ENCODE data around the gene PRKD1.

The PRKD1 gene

GRCh38 chr14:29616922-29617321 lies 310.7 kb downstream of the PRKD1 start:
- ATAC-seq (replicated peaks) (no peak), DNase-seq (no peak)
- Mint-ChIP-seq H3K4me1 (no peaks in the 10 kb centered on the region), H3K9me3 (peaks cover 6% of the 10 kb centered on the region in 2 donors), H3K27ac (no peak overlapping the region), H3K36me3 (no peaks in the 10 kb centered on the region), H3K27me3 (no peaks in the 10 kb centered on the region), H3K4me3 (no peak overlapping the region)

GRCh38 chr14:29608861-29609260 lies 318.8 kb downstream of the PRKD1 start:
- DNase-seq (no peak), ATAC-seq (replicated peaks) (no peak)
- H3K9me3 Mint-ChIP-seq = peaks cover 0 to 2% of the 10 kb centered on the region in 2 donors
- no peak overlapping the region for H3K27ac Mint-ChIP-seq
- no peak overlapping the region for H3K4me3 Mint-ChIP-seq
- H3K4me1 Mint-ChIP-seq = no peaks in the 10 kb centered on the region
- H3K36me3 Mint-ChIP-seq = no peaks in the 10 kb centered on the region
- H3K27me3 Mint-ChIP-seq = no peaks in the 10 kb centered on the region

- Mint-ChIP-seq H3K4me3 (no peak overlapping the region), H3K36me3 (no peaks in the 10 kb centered on the region), H3K4me1 (no peaks in the 10 kb centered on the region), H3K27ac (no peak overlapping the region), H3K27me3 (no peaks in the 10 kb centered on the region), H3K9me3 (peaks cover 0 to 2% of the 10 kb centered on the region in 2 donors)
- ATAC-seq (replicated peaks) = no peak
- no peak for DNase-seq
These were observed 320.5 kb downstream of the PRKD1 start for GRCh38 chr14:29607169-29607568.

- Mint-ChIP-seq H3K36me3 (no peaks in the 10 kb centered on the region), H3K4me3 (no peak overlapping the region), H3K9me3 (peaks cover 0 to 5% of the 10 kb centered on the region in 2 donors), H3K4me1 (no peaks in the 10 kb centered on the region), H3K27me3 (no peaks in the 10 kb centered on the region), H3K27ac (no peak overlapping the region)
- DNase-seq = no peak
- no peak for ATAC-seq (replicated peaks)
These were observed 324.0 kb downstream of the PRKD1 start for GRCh38 chr14:29603696-29604095.

GRCh38 chr14:29601616-29602015 lies 326.0 kb downstream of the PRKD1 start:
- H3K27me3 Mint-ChIP-seq = no peaks in the 10 kb centered on the region
- H3K36me3 Mint-ChIP-seq = no peaks in the 10 kb centered on the region
- DNase-seq (no peak), ATAC-seq (replicated peaks) (no peak)
- H3K9me3 Mint-ChIP-seq = peaks cover 0 to 5% of the 10 kb centered on the region in 2 donors
- H3K27ac Mint-ChIP-seq = no peak overlapping the region
- no peaks in the 10 kb centered on the region for H3K4me1 Mint-ChIP-seq
- H3K4me3 Mint-ChIP-seq = no peak overlapping the region

- H3K9me3 Mint-ChIP-seq = peaks cover 0 to 2% of the 10 kb centered on the region in 2 donors
These were observed 339.7 kb downstream of the PRKD1 start for GRCh38 chr14:29587761-29588470.

GRCh38 chr14:29587046-29587445 lies 340.6 kb downstream of the PRKD1 start:
- ATAC-seq (replicated peaks) = no peak
- Mint-ChIP-seq H3K36me3 (no peaks in the 10 kb centered on the region), H3K27ac (no peak overlapping the region), H3K4me3 (no peak overlapping the region), H3K9me3 (peaks cover 0 to 2% of the 10 kb centered on the region in 2 donors), H3K4me1 (no peaks in the 10 kb centered on the region), H3K27me3 (no peaks in the 10 kb centered on the region)
- no peak for DNase-seq

More at GRCh38 chr14:29587761-29588470, 339.7 kb downstream of the PRKD1 start:
- Mint-ChIP-seq H3K4me1 (no peaks in the 10 kb centered on the region), H3K27ac (no peak overlapping the region), H3K4me3 (no peak overlapping the region), H3K27me3 (no peaks in the 10 kb centered on the region), H3K36me3 (no peaks in the 10 kb centered on the region)
- ATAC-seq (replicated peaks) (no peak), DNase-seq (no peak)

GRCh38 chr14:29584992-29585391 lies 342.7 kb downstream of the PRKD1 start:
- H3K4me1 Mint-ChIP-seq = no peaks in the 10 kb centered on the region
- peaks cover 0 to 2% of the 10 kb centered on the region in 2 donors for H3K9me3 Mint-ChIP-seq
- no peak overlapping the region for H3K27ac Mint-ChIP-seq
- no peaks in the 10 kb centered on the region for H3K27me3 Mint-ChIP-seq
- no peaks in the 10 kb centered on the region for H3K36me3 Mint-ChIP-seq
- ATAC-seq (replicated peaks) = no peak
- DNase-seq = no peak
- no peak overlapping the region for H3K4me3 Mint-ChIP-seq

GRCh38 chr14:29580763-29581162 lies 346.9 kb downstream of the PRKD1 start:
- Mint-ChIP-seq H3K4me3 (no peak overlapping the region), H3K9me3 (no peaks in the 10 kb centered on the region), H3K27me3 (no peaks in the 10 kb centered on the region), H3K27ac (no peak overlapping the region), H3K4me1 (no peaks in the 10 kb centered on the region), H3K36me3 (no peaks in the 10 kb centered on the region)
- no peak for DNase-seq
- no peak for ATAC-seq (replicated peaks)

- Mint-ChIP-seq H3K4me3 (no peak overlapping the region), H3K27me3 (no peaks in the 10 kb centered on the region), H3K9me3 (no peaks in the 10 kb centered on the region), H3K4me1 (no peaks in the 10 kb centered on the region), H3K36me3 (no peaks in the 10 kb centered on the region), H3K27ac (no peak overlapping the region)
- ATAC-seq (replicated peaks) = no peak
- DNase-seq = no peak
These were observed 347.8 kb downstream of the PRKD1 start for GRCh38 chr14:29579838-29580237.

- Mint-ChIP-seq H3K4me3 (no peak overlapping the region), H3K36me3 (no peaks in the 10 kb centered on the region), H3K9me3 (peaks cover 5 to 7% of the 10 kb centered on the region in 2 donors), H3K27ac (no peak overlapping the region), H3K27me3 (no peaks in the 10 kb centered on the region), H3K4me1 (no peaks in the 10 kb centered on the region)
- no peak for DNase-seq
- no peak for ATAC-seq (replicated peaks)
These were observed 350.7 kb downstream of the PRKD1 start for GRCh38 chr14:29576927-29577326.

GRCh38 chr14:29569194-29569593 lies 358.5 kb downstream of the PRKD1 start:
- Mint-ChIP-seq H3K36me3 (no peaks in the 10 kb centered on the region), H3K27ac (no peak overlapping the region), H3K4me3 (no peak overlapping the region), H3K4me1 (no peaks in the 10 kb centered on the region), H3K9me3 (peaks cover 12 to 14% of the 10 kb centered on the region in 2 donors), H3K27me3 (no peaks in the 10 kb centered on the region)
- DNase-seq = no peak
- no peak for ATAC-seq (replicated peaks)

GRCh38 chr14:29566194-29566593 lies 361.5 kb downstream of the PRKD1 start:
- no peaks in the 10 kb centered on the region for H3K36me3 Mint-ChIP-seq
- DNase-seq = no peak
- no peak overlapping the region for H3K27ac Mint-ChIP-seq
- peaks cover 0 to 8% of the 10 kb centered on the region in 2 donors for H3K9me3 Mint-ChIP-seq
- no peak for ATAC-seq (replicated peaks)
- no peaks in the 10 kb centered on the region for H3K4me1 Mint-ChIP-seq
- no peaks in the 10 kb centered on the region for H3K27me3 Mint-ChIP-seq
- no peak overlapping the region for H3K4me3 Mint-ChIP-seq

- Mint-ChIP-seq H3K9me3 (no peaks in the 10 kb centered on the region), H3K4me1 (no peaks in the 10 kb centered on the region), H3K4me3 (no peak overlapping the region), H3K27me3 (peaks cover 0 to 5% of the 10 kb centered on the region in 2 donors), H3K27ac (no peak overlapping the region), H3K36me3 (no peaks in the 10 kb centered on the region)
- ATAC-seq (replicated peaks) = no peak
- DNase-seq = no peak
These were observed 369.1 kb downstream of the PRKD1 start for GRCh38 chr14:29558516-29558915.

GRCh38 chr14:29554335-29554734 lies 373.3 kb downstream of the PRKD1 start:
- Mint-ChIP-seq H3K27me3 (no peaks in the 10 kb centered on the region), H3K27ac (no peak overlapping the region), H3K4me1 (no peaks in the 10 kb centered on the region), H3K36me3 (no peaks in the 10 kb centered on the region), H3K4me3 (no peak overlapping the region), H3K9me3 (no peaks in the 10 kb centered on the region)
- ATAC-seq (replicated peaks) = no peak
- DNase-seq = no peak
